LNCAP (cell line): Measurements from ENCODE around the gene CALCB.

ENCODE experiments used
- TF ChIP-seq, protein P1 (sequence below): fragments of 450-650 bp; IDR thresholded peaks from 2 replicates; pipeline ENCODE4 v1.5.1; 2017; ENCODE audit warnings: mild to moderate bottlenecking

CALCB gene

DNA sequence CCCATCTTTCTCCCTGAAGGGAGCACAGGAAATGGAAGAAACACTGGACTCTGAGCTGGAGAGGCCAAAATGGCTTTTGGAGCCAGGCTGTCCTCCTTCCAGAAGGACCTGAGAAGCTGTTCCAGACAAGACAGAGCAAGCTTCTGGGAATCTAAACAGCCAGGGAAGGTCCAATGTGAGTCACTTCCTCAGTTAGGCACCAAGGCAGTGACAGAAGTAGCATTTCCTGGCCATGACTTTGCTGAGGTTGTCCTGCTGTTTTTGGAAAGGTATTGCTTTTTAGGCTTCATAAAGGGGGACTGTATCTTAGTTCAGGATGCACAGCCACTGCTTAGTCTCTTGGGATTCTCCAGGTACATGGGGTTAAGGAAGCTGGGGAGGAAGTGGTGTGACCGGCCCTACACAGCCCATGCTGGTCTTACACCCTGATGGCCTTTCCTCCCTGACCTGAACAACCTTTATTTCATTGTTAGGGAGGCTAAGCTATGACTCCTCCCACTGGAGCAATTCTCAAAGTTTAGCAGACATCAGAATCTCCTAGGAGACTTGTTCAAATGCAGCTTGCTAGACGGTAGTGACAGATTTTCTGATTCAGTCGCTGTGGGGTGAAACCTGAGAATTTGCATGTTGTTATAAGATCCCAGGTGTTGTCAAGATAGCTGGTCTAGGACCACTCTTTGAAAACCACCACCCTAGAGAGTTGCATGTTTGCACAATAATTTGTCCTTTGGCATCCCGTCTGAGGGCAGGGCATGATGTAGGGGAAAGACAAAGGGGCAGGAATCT lies 34.5 kb downstream of the CALCB start:
- TF ChIP-seq, protein P1, sequence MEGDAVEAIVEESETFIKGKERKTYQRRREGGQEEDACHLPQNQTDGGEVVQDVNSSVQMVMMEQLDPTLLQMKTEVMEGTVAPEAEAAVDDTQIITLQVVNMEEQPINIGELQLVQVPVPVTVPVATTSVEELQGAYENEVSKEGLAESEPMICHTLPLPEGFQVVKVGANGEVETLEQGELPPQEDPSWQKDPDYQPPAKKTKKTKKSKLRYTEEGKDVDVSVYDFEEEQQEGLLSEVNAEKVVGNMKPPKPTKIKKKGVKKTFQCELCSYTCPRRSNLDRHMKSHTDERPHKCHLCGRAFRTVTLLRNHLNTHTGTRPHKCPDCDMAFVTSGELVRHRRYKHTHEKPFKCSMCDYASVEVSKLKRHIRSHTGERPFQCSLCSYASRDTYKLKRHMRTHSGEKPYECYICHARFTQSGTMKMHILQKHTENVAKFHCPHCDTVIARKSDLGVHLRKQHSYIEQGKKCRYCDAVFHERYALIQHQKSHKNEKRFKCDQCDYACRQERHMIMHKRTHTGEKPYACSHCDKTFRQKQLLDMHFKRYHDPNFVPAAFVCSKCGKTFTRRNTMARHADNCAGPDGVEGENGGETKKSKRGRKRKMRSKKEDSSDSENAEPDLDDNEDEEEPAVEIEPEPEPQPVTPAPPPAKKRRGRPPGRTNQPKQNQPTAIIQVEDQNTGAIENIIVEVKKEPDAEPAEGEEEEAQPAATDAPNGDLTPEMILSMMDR, result no peak

DNA sequence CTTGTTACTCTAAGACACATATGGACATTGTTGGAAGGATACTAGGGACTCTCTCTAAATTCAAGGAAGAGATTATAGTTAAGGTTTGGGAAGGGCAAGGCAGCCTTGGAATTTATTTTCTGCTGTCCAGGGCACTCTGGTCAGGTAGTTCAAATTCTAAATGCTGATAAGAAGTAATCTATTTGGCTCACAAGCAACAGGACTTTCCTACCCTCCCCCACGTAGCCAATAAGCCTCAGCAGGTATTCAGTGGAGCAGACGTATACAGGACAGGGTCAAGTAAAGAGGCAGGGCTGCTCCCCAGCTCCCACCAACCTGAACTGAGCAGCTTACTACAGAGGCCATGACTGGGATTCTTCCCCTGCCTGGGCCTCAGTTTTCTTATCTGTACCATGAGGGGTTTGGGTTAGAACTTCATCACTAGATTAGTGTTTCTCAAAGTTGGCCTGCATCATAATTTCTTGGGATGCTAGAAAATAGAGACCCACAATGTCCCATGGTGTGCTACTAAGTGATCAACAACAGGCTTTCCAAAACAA lies 35.3 kb downstream of the CALCB start:
- TF ChIP-seq, protein P1, result no peak

DNA sequence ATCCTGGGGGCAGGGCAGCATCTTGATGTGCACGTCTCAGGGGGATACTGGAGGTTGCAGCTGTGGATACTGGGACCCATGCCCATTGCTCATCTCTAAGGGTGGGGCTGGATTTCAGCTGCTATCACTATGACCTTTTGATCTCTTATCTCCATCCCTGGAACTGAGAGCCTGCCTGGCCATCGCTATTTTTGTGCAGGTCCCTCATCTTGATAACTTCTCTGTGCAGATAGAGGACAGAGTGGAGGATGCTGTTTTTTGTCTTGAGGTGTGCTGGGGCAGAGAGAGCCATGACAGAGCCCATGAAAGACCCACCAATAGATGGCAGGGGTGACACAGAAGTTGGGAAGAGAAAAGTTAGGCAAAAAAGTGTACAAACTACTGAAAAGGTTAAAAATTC lies 36.2 kb downstream of the CALCB start:
- TF ChIP-seq, protein P1, result no peak

DNA sequence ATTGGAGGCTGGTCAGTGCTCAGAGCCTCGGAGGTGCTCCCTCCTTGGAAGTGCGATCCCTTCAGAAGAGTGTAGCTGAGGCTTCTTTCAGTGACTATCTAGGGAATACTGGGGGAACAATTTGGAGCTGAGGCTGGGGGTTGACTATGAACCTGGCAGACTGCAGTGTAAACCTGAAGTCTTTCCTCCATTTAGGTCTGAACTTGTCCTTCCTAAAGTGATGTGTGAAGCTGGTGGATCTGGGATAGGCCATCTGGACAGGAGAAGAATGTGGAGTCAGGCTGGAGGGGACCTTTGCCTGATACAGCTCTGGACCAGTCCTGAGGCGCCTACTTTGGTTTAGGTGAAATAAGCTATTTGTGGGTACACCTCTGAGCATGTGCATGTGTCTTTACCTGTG lies 37.8 kb downstream of the CALCB start:
- TF ChIP-seq, protein P1, result no peak

DNA sequence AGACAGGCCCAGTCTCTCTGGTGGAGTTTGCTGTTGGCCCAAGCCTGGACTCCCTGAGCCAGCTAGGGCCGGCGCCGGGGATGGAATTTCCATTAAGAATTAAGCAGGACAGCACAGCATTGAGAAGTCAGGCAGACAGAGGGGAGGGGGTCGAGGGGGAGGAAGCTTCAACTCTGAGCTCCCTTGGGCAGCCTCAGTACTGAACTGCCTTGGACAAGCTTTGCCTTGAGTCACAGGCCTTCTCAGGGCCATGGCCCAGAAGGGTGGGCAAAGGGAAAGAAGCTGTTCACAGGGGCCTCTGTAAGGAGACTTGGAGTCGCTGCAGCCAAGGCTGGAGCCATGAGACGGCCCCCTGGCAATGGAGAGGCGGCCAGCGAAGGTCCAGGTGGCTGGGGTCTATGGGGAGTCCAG lies 38.7 kb downstream of the CALCB start:
- TF ChIP-seq, protein P1, result no peak

DNA sequence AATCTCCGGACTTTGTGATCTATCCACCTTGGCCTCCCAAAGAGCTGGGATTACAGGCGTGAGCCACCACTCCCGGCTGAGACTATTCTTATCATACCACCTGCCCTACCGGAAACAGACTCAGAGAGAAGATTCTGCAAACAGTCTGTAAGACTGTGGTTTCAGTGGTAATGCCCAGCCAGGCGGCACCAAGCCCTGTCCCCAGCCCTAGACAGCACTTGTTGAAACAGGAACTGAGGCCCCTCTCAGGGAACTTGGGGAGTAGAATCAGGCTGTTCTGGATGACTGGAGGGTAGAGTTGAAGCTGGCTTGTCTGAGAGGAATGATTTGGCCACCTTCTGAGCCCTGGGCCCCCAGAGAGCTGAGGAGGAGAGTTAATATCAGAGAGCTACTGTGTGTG lies 40.0 kb downstream of the CALCB start:
- TF ChIP-seq, protein P1, result no peak

DNA sequence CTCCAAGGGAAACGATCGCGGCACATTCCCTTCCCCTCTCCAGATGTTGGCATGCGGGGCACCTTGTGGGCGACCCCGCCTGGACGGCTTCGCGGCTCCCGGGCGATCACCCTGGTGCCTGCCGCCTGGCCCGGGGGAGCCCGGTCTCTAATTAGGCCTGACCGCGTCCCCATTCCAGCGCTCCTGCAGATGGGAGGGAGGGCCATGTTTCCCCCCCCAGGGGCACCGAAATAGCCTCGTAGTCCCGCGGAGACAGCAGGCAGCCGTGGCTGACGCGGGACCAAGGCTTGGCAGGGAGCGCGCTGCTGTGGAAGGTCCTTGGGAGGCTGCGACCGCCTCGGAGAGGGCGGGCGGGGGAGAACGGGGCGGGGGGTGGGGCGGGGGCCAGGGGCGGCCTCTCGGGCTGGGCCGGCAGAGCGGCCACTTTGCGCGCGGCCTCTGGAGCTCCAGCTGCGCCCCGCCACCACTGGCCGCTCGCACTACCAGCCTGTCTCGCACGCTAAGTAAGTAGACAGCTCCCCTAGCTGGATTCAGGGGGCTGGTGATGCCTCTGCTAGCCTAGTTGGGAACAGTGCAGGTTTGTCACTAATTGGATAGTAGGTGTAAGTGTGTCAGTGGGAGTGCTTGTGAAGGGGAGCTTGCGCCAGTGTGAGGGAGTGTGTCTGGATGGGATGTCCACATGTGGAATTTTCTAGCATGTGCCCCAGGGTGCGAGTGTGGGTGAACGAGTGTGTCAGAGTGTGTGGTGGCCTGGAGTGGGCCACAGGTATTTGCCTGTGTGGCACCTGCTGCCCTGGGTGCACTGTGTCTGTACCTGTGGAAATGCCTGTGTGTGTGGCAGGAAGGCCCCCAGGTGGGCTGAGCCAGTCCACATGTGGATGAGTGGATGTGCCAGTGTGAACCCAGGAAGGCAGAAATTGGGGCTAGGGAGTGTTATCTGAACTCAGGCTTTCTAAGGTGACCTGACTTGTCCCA lies 41.4 kb downstream of the CALCB start, which contains the start of gene INSC:
Gene INSC (plus strand): TSS at position 423 of the 975 bp plus-strand sequence. CDS start 34,252 bp downstream, outside the sequence.
- TF ChIP-seq, protein P1, result no peak
